ENCODE results near the gene DDIT4.
A peak's percentile ranks its signal among the peaks of the same experiment; 100 is the strongest.
"Not testable (repeated sequence)": the region's sequence is repeated elsewhere in the genome, so short reads cannot be mapped to it uniquely, and the experiment has no call there.

DDIT4 gene

DNA sequence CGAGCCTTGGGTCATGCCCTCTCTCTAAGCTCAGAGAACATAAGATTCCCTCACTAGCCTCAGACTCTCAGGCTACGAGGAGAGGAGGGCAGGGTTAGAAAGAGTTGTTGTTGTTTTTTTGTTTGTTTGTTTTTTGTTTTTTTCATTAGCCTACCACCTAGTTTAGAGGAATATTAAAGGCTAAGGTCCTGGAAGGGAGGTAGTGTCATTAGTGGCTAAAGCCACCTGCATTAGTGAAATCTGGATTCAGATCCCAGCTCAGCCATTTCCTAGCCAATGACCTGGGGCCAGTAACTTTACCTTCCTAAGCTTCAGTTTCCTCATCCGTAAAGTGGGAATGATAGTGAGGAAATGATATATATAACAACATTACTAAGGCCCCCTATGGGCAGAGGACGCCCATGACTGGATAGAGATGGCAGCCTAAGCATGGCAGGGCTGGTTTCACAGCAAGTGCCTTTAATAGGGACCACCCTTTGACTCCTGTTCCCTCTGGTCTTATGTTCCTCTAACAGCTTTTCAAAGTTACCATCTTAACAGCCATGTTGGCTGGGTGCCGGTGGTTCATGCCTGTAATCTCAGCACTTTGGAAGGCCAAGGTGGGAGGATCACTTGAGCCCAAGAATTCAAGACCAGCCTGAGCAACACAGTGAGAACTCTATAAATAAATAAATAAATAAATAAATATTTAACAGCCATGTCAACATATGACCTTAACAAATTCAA, 5.1 kb downstream of the DDIT4 start:
- no peaks in the 10 kb centered on the region for H3K9me3 ChIP-seq (ENCODE audit: control insufficient read depth, insufficient read depth, low read length)
- H3K4me1 ChIP-seq (ENCODE audit: control insufficient read depth, insufficient read depth, low read length): peaks cover 19% of the 10 kb centered on the region
- no peak overlapping the region for H3K27ac ChIP-seq (ENCODE audit: low read depth, low read length)
- no peak overlapping the region for H3K4me3 ChIP-seq (ENCODE audit: low read depth, low read length)
- H3K27me3 ChIP-seq (ENCODE audit: control insufficient read depth, insufficient read depth, low read length): no peaks in the 10 kb centered on the region
- H3K9ac ChIP-seq (ENCODE audit: low read depth, low read length): no peak overlapping the region
- peaks cover 14% of the 10 kb centered on the region for H3K36me3 ChIP-seq (ENCODE audit: control insufficient read depth, insufficient read depth, low read length)

DNA sequence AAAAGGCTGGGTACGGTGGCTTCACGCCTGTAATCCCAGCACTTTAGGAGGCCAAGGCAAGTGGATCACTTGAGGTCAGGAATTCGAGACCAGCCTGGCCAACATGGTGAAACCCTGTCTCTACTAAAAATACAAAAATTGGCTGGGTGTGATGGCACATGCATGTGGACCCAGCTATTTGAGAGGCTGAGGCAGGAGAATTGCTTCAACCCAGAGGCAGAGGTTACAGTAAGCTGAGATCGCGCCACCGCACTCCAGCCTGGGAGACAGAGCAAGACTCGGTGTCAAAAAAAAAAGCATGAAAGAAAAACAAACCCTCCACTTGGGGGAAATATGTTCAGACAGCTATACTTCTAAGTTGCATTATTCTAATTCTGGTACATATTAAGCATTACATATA, 5.9 kb downstream of the DDIT4 start:
- H3K36me3 ChIP-seq (ENCODE audit: control insufficient read depth, insufficient read depth, low read length): peaks cover 14% of the 10 kb centered on the region
- not testable (repeated sequence) for H3K27me3 ChIP-seq (ENCODE audit: control insufficient read depth, insufficient read depth, low read length); H3K27ac ChIP-seq (ENCODE audit: low read depth, low read length); H3K9ac ChIP-seq (ENCODE audit: low read depth, low read length); H3K4me3 ChIP-seq (ENCODE audit: low read depth, low read length); H3K9me3 ChIP-seq (ENCODE audit: control insufficient read depth, insufficient read depth, low read length)
- peaks cover 19% of the 10 kb centered on the region for H3K4me1 ChIP-seq (ENCODE audit: control insufficient read depth, insufficient read depth, low read length)

DNA sequence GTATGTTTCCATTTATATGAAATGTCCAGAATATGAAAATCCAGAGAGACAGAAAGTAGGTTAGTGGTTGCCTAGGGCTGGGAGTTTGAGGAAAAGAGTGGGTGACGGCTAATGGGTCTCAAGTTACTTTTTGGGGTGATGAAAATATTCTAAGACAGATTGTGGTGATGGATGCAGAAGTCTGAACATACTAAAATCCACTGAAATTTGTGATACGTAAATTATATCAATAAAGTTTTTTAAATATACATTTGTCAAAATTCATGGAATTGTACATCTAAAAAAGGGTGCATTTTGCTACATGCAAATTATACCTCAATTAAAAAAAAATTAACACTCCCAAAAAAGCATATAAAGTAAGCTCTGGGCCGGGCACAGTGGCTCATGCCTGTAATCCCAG, 9.4 kb downstream of the DDIT4 start:
- Histone ChIP-seq H3K27ac (ENCODE audit: low read depth, low read length) (no peak overlapping the region), H3K4me1 (ENCODE audit: control insufficient read depth, insufficient read depth, low read length) (no peaks in the 10 kb centered on the region), H3K36me3 (ENCODE audit: control insufficient read depth, insufficient read depth, low read length) (no peaks in the 10 kb centered on the region), H3K4me3 (ENCODE audit: low read depth, low read length) (no peak overlapping the region), H3K9me3 (ENCODE audit: control insufficient read depth, insufficient read depth, low read length) (no peaks in the 10 kb centered on the region), H3K9ac (ENCODE audit: low read depth, low read length) (no peak overlapping the region), H3K27me3 (ENCODE audit: control insufficient read depth, insufficient read depth, low read length) (no peaks in the 10 kb centered on the region)

DNA sequence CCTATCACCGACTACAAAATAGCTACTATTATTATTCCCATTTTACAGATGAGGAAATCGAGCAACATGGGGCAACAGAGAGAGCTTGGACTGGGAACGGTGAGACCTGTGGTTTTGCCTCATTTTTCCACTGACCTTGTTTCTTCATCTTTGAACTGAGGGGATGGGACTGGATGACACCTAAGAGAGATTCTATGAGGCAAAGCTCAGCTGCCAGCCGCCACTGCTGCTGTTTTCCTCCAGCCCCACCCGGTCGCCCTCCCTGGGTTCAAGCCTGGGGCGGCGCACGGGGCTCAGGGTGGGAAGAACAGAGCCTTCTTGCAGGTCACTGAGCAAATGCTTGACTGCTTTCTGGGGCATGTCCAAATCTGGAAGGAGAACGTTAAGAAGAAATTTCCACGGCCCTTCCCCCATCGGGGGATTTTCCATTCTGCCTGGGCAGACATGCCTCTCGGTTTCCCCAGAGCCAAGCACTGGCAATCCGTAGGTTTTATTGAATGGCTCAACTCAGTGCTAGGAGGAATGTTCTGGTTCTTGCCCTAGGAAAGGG, 12.3 kb downstream of the DDIT4 start:
- H3K4me3 ChIP-seq (ENCODE audit: low read depth, low read length): no peak overlapping the region
- H3K36me3 ChIP-seq (ENCODE audit: control insufficient read depth, insufficient read depth, low read length): no peaks in the 10 kb centered on the region
- no peak overlapping the region for H3K27ac ChIP-seq (ENCODE audit: low read depth, low read length)
- no peaks in the 10 kb centered on the region for H3K9me3 ChIP-seq (ENCODE audit: control insufficient read depth, insufficient read depth, low read length)
- no peak overlapping the region for H3K9ac ChIP-seq (ENCODE audit: low read depth, low read length)
- H3K4me1 ChIP-seq (ENCODE audit: control insufficient read depth, insufficient read depth, low read length): no peaks in the 10 kb centered on the region
- H3K27me3 ChIP-seq (ENCODE audit: control insufficient read depth, insufficient read depth, low read length): no peaks in the 10 kb centered on the region

DNA sequence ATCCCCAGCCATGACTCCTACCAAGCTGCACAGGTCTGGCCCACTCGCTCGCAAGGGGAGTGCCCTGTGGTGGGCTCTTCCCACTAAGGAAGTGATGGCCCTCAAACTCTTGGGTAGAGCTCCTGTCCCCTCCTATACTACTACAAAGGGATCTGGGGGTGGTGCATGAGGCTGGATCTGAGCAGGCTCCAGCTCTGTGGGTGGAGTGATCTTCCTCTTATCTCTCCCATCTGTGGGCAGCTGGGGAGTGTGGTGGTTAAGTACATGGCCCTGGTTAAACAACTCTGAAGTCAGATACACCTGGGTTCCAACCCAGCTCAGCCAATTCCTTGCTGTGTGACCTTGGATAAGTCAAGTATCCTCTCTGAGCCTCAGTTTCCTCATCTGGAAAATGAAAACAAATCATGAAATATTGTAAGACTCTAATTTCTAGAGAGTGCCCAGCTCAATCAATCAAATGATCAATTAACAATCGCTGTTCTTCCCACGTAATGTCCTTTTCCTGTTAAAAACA, 17.4 kb downstream of the DDIT4 start:
- Histone ChIP-seq H3K4me3 (ENCODE audit: low read depth, low read length) (no peak overlapping the region), H3K27ac (ENCODE audit: low read depth, low read length) (no peak overlapping the region), H3K36me3 (ENCODE audit: control insufficient read depth, insufficient read depth, low read length) (no peaks in the 10 kb centered on the region), H3K27me3 (ENCODE audit: control insufficient read depth, insufficient read depth, low read length) (no peaks in the 10 kb centered on the region), H3K9ac (ENCODE audit: low read depth, low read length) (no peak overlapping the region), H3K4me1 (ENCODE audit: control insufficient read depth, insufficient read depth, low read length) (peaks cover 9% of the 10 kb centered on the region), H3K9me3 (ENCODE audit: control insufficient read depth, insufficient read depth, low read length) (no peaks in the 10 kb centered on the region)

DNA sequence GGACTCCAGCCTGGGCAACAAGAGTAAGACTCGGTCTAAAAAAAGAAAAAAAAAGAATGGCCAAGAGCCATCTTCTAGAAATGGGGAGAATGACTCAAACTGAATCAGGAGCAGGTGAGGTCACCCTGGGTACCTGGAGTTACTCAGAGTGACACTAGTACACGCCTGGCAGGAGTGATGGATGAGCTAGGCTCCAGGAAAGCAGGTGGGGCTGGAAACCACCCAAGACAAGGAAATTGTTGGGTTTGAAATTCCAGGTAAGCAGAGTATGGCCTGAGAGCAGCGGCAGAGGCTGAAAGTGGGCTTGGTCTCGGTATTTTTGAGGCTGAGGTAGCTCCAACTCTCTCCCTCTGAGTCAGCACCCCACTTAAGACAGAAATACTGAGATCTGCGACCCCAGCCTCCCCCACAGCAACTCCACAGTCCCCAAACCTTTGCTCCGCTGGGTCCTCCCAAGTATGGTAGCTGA, 18.5 kb downstream of the DDIT4 start:
- no peak overlapping the region for H3K9ac ChIP-seq (ENCODE audit: low read depth, low read length)
- H3K9me3 ChIP-seq (ENCODE audit: control insufficient read depth, insufficient read depth, low read length): no peaks in the 10 kb centered on the region
- H3K4me3 ChIP-seq (ENCODE audit: low read depth, low read length): no peak overlapping the region
- H3K27me3 ChIP-seq (ENCODE audit: control insufficient read depth, insufficient read depth, low read length): no peaks in the 10 kb centered on the region
- H3K27ac ChIP-seq (ENCODE audit: low read depth, low read length): no peak overlapping the region
- H3K4me1 ChIP-seq (ENCODE audit: control insufficient read depth, insufficient read depth, low read length): peaks cover 10% of the 10 kb centered on the region
- no peaks in the 10 kb centered on the region for H3K36me3 ChIP-seq (ENCODE audit: control insufficient read depth, insufficient read depth, low read length)

DNA sequence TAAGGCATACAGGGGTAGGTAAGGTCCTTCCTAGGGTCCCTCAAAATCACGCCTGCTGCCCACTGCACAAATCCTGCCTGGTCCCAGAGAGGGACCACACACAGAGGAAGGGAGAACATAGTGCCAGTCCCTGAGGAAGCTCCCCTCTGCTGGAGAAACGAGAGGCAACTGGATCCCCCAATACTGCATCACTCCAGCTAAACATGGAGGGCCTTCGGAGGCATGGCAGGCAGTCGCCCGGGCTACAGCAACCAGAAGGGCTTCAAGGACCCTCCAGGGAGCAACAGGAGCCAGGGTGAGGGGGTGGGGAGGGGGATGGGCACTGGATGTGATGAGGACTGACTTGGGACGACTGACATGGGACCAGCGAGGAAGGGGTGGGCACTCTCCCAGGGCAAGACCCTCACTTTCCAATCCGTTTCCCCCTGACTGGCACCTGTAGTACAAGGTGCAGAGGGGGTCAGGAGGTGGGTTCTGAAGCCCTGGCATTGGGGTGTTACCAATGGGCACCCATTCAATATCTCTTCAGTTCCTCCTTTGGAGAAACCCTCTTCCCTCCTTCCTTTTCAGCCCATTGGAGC, 21.7 kb downstream of the DDIT4 start:
- no peaks in the 10 kb centered on the region for H3K9me3 ChIP-seq (ENCODE audit: control insufficient read depth, insufficient read depth, low read length)
- H3K36me3 ChIP-seq (ENCODE audit: control insufficient read depth, insufficient read depth, low read length): no peaks in the 10 kb centered on the region
- H3K27me3 ChIP-seq (ENCODE audit: control insufficient read depth, insufficient read depth, low read length): no peaks in the 10 kb centered on the region
- peak overlapping the region; percentile 14 for H3K27ac ChIP-seq (ENCODE audit: low read depth, low read length)
- H3K9ac ChIP-seq (ENCODE audit: low read depth, low read length): no peak overlapping the region
- H3K4me3 ChIP-seq (ENCODE audit: low read depth, low read length): no peak overlapping the region
- peaks cover 14% of the 10 kb centered on the region for H3K4me1 ChIP-seq (ENCODE audit: control insufficient read depth, insufficient read depth, low read length)

DNA sequence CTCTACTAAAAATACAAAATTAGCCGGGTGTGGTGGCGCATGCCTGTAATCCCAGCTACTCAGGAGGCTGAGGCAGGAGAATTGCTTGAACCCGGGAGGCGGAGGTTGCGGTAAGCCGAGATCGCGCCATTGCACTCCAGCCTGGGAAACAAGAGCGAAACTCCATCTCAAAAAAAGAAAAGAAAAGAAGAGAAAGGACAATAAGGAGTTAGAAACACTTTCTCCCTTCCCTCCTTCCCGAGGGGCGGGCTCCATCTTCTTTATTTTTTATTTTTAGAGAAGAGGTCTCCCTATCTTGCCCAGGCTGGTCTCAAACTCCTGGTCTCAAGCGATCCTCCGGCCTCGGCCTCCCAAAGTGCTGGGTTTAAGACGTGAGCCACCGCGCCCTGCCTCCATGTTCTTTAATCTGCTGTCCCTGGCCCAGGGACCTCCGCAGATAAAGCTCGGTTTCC, 23.1 kb downstream of the DDIT4 start:
- H3K9me3 ChIP-seq (ENCODE audit: control insufficient read depth, insufficient read depth, low read length); H3K36me3 ChIP-seq (ENCODE audit: control insufficient read depth, insufficient read depth, low read length); H3K9ac ChIP-seq (ENCODE audit: low read depth, low read length); H3K4me3 ChIP-seq (ENCODE audit: low read depth, low read length); H3K27ac ChIP-seq (ENCODE audit: low read depth, low read length); H3K27me3 ChIP-seq (ENCODE audit: control insufficient read depth, insufficient read depth, low read length): not testable (repeated sequence)
- peaks cover 14% of the 10 kb centered on the region for H3K4me1 ChIP-seq (ENCODE audit: control insufficient read depth, insufficient read depth, low read length)

DNA sequence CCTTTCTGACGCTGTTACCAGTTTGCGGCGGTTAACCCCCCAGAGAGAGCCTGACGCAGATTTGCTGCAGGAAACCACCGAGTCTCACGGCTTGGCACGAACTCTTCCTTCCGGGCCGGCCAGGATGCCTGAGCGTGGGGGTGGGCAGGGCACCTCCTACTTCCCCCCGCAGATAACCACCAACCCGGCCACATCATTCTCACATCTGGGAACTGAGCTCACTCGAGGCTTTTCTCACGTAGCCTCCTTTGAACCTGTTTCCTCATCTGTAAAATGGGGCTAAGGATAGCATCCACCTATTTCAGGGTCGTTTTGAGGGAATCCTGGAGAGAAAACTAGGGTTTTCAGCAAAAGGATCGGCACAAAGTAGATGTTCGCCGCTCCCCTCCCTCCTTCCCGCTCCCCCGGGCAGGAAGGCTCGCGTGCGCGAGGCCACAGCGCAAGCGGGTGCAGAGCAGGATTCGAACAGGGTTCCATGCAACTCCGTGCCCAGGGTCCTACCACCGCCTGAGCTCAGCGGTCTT, 23.6 kb downstream of the DDIT4 start:
- H3K4me3 ChIP-seq (ENCODE audit: low read depth, low read length): peak overlapping the region; percentile 65
- peak overlapping the region; percentile 78 for H3K27ac ChIP-seq (ENCODE audit: low read depth, low read length)
- no peaks in the 10 kb centered on the region for H3K9me3 ChIP-seq (ENCODE audit: control insufficient read depth, insufficient read depth, low read length)
- no peaks in the 10 kb centered on the region for H3K27me3 ChIP-seq (ENCODE audit: control insufficient read depth, insufficient read depth, low read length)
- H3K36me3 ChIP-seq (ENCODE audit: control insufficient read depth, insufficient read depth, low read length): no peaks in the 10 kb centered on the region
- H3K4me1 ChIP-seq (ENCODE audit: control insufficient read depth, insufficient read depth, low read length): peaks cover 14% of the 10 kb centered on the region
- H3K9ac ChIP-seq (ENCODE audit: low read depth, low read length): peak overlapping the region; percentile 49

DNA sequence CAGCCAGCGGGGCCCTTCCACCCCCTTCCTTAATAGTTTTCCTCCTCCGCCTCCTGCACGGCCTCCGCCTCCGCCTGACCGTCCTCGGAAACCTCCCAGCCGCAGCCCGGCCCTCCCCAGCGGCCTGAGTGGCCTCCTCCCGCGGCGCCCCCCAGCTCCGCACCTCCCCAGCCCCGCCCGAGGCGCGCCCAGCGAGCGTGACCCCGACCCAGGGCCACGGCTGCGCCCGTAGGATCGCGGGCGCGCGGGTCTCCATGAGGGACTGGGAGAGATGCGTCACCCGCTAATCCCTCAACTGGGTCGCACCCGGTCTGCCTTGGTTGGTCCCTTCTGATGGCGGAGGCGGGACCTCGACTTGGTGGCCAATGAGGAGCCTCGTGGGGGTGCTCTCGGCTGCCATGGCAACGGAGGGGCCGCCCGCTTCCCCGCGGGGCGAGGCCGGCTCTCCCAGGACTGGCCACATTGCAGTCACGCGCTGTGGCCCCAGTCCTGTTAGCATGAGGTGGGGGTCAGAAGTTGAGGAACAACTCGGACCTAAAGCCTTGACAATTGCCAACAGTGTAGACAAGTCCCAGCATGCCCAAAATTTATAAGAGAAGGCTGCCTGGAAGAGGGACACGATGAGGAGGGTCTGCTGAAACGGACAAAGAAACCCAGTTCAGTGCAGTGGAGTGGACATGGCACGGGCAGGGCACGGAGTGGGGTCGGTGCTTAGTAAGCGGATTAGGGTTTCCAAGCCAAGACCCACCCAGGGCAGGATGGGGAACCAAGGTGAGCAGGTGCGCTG, 24.3 kb downstream of the DDIT4 start:
- Histone ChIP-seq H3K27me3 (ENCODE audit: control insufficient read depth, insufficient read depth, low read length) (no peaks in the 10 kb centered on the region), H3K27ac (ENCODE audit: low read depth, low read length) (peak overlapping the region; percentile 78), H3K9me3 (ENCODE audit: control insufficient read depth, insufficient read depth, low read length) (no peaks in the 10 kb centered on the region), H3K9ac (ENCODE audit: low read depth, low read length) (peak overlapping the region; percentile 49), H3K36me3 (ENCODE audit: control insufficient read depth, insufficient read depth, low read length) (no peaks in the 10 kb centered on the region), H3K4me3 (ENCODE audit: low read depth, low read length) (peak overlapping the region; percentile 65), H3K4me1 (ENCODE audit: control insufficient read depth, insufficient read depth, low read length) (peaks cover 14% of the 10 kb centered on the region)
